Measurements from ENCODE around the gene ATM. TPM values are rescaled to one million over a fixed set of nuclear protein-coding genes. Genes with fewer than 3 reads are reported as not detected.

Gene ATM
- total RNA-seq, 1 experiment from 2014 or later: 70.6 TPM

DNA sequence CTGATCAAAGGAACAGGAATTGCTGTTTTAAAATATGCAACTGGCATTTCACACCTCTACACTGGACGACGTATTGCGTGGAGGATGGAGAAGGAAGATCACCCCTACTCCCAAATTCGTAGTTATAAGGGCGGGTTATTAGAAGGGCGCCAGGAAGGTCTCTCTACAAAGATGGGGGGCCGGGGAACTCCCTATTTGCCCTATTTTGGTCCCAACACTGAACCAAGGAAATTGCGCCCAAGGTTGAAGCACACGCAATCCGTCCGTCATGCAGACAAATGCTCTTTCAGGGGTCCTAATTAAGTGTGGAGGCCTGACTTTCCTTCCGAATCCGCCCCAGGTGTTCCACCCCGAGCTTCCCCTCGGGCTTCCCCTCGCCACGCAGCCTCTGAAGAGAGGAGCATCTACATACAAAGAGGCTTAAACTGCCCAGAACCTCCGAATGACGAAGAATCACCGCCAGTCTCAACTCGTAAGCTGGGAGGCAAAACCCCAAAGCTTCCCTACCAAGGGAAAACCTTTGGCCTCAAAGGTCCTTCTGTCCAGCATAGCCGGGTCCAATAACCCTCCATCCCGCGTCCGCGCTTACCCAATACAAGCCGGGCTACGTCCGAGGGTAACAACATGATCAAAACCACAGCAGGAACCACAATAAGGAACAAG, 825 bp upstream of the ATM start:
- TF ChIP-seq, protein P1, sequence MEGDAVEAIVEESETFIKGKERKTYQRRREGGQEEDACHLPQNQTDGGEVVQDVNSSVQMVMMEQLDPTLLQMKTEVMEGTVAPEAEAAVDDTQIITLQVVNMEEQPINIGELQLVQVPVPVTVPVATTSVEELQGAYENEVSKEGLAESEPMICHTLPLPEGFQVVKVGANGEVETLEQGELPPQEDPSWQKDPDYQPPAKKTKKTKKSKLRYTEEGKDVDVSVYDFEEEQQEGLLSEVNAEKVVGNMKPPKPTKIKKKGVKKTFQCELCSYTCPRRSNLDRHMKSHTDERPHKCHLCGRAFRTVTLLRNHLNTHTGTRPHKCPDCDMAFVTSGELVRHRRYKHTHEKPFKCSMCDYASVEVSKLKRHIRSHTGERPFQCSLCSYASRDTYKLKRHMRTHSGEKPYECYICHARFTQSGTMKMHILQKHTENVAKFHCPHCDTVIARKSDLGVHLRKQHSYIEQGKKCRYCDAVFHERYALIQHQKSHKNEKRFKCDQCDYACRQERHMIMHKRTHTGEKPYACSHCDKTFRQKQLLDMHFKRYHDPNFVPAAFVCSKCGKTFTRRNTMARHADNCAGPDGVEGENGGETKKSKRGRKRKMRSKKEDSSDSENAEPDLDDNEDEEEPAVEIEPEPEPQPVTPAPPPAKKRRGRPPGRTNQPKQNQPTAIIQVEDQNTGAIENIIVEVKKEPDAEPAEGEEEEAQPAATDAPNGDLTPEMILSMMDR (IDR thresholded peaks at IDR 0.05; ENCODE audit: unreplicated experiment): no peak
- Mint-ChIP-seq H3K36me3 (ENCODE audit: insufficient read depth, unreplicated experiment) (peaks cover 16% of the 10 kb centered on the region), H3K9me3 (ENCODE audit: unreplicated experiment) (no peaks in the 10 kb centered on the region), H3K27ac (ENCODE audit: low read depth, unreplicated experiment) (no peak overlapping the region), H3K4me3 (ENCODE audit: unreplicated experiment) (no peak overlapping the region), H3K27me3 (ENCODE audit: insufficient read depth, unreplicated experiment) (no peaks in the 10 kb centered on the region), H3K4me1 (ENCODE audit: insufficient read depth, unreplicated experiment) (peaks cover 38% of the 10 kb centered on the region)
- ChIA-PET POLR2A (interaction anchor here (0.5 to 3.7 kb wide), 30 partner anchors 8 to 1854 kb away, joined by 3 to 25 read pairs (median 4); partner anchors contain the start of genes ACAT1, CUL5 and DDX10), CTCF (interaction anchor here (0.6 to 2.1 kb wide), 5 partner anchors 11 to 380 kb away, joined by 3 to 6 read pairs (median 3); no protein-coding TSS in a partner anchor)
- intact Hi-C loops (cut with micrococcal nuclease): loop anchor here (2.0 kb wide), 3 partner anchors 99 to 433 kb away; partner anchors contain the start of gene C11orf65
- BruUV-seq (replicated peaks): TSS peak; percentile 67
- no peak for DNase-seq (ENCODE audit: unreplicated experiment)

DNA sequence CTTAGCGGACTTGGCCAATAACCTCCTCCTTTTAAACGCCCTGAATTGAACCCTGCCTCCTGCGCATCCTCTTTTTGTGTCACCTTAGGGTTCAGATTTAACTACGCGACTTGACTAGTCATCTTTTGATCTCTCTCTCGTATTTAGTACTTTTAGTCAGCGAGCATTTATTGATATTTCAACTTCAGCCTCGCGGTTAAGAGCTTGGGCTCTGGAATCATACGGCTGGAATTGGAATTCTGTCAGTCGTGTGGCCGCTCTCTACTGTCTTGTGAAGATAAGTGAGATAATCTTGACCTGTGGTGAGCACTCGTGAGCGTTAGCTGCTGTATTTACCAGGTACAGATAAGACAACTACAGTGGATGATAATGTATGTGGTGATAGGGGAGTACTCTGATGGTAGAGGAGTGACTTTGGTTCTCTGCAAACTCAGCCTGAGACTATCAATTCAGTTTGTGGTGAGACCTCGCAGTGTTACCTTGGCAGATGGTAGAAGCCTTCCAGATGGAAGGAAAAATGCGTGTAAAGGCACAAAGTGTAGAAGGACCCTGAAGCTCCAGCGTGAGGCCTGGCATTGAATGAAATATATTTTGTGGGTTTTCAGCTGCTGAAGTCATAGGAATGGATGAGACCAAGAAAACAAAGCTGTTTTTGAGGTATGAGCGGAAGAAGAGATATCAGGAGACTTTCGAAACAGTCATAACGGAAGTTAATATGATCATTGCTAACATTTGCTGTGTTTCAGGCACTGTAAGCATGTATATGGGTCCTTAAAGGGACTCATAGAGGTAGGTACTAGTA, 682 bp downstream of the ATM start:
- TSS peak; percentile 59 for BruUV-seq (replicated peaks)
- ChIA-PET CTCF (interaction anchor here (0.6 to 2.1 kb wide), 10 partner anchors 8 to 445 kb away, joined by 3 to 6 read pairs (median 4); no protein-coding TSS in a partner anchor), POLR2A (interaction anchor here (0.6 to 3.7 kb wide), 24 partner anchors 8 to 441 kb away, joined by 3 to 25 read pairs (median 5); partner anchors contain the start of genes ACAT1, CUL5, DDX10 and EXPH5)
- Mint-ChIP-seq H3K9me3 (ENCODE audit: unreplicated experiment) (no peaks in the 10 kb centered on the region), H3K4me3 (ENCODE audit: unreplicated experiment) (no peak overlapping the region), H3K36me3 (ENCODE audit: insufficient read depth, unreplicated experiment) (peaks cover 26% of the 10 kb centered on the region), H3K27ac (ENCODE audit: low read depth, unreplicated experiment) (no peak overlapping the region), H3K4me1 (ENCODE audit: insufficient read depth, unreplicated experiment) (peaks cover 32% of the 10 kb centered on the region), H3K27me3 (ENCODE audit: insufficient read depth, unreplicated experiment) (no peaks in the 10 kb centered on the region)
- intact Hi-C loops (cut with micrococcal nuclease): loop anchor here (2.0 kb wide), 3 partner anchors 101 to 431 kb away; partner anchors contain the start of gene C11orf65
- DNase-seq (ENCODE audit: unreplicated experiment): peak; percentile 13
- TF ChIP-seq, protein P1 (IDR thresholded peaks at IDR 0.05; ENCODE audit: unreplicated experiment): no peak

DNA sequence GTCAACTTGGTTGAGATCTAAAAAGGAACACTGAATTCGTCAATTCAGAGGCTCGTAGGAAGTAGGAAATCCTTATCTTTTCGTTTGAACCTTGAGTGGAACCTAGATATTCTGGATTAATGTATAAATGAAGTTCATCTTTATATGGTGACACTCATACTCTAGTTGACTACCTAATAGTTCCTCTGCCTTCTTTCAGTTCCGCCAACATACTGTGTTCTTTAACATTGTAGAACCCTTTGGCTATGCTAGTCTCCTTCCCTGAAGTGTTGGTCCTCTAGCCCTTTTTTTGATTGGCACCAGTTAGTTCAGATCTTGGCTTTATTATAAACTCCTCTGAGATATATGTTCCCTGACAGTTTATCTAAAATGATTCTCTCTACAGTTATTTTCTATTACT, 1.5 kb downstream of the ATM start:
- no peaks in the 10 kb centered on the region for H3K9me3 Mint-ChIP-seq (ENCODE audit: unreplicated experiment)
- ChIA-PET CTCF (interaction anchor here (1.0 to 2.1 kb wide), 4 partner anchors 7 to 423 kb away, joined by 3 to 6 read pairs (median 3); no protein-coding TSS in a partner anchor), POLR2A (interaction anchor here (0.6 to 3.7 kb wide), 9 partner anchors 7 to 432 kb away, joined by 3 to 25 read pairs (median 10); partner anchors contain the start of gene CUL5)
- H3K27me3 Mint-ChIP-seq (ENCODE audit: insufficient read depth, unreplicated experiment): no peaks in the 10 kb centered on the region
- no peak overlapping the region for H3K4me3 Mint-ChIP-seq (ENCODE audit: unreplicated experiment)
- no TSS peak for BruUV-seq (replicated peaks)
- DNase-seq (ENCODE audit: unreplicated experiment): no peak
- TF ChIP-seq, protein P1 (IDR thresholded peaks at IDR 0.05; ENCODE audit: unreplicated experiment): no peak
- intact Hi-C loops (cut with micrococcal nuclease): no loop called here
- peaks cover 24% of the 10 kb centered on the region for H3K4me1 Mint-ChIP-seq (ENCODE audit: insufficient read depth, unreplicated experiment)
- H3K27ac Mint-ChIP-seq (ENCODE audit: low read depth, unreplicated experiment): no peak overlapping the region
- H3K36me3 Mint-ChIP-seq (ENCODE audit: insufficient read depth, unreplicated experiment): peaks cover 30% of the 10 kb centered on the region

All from MCF 10A (cell line).